Natural killer cell treated with Interleukin-12 subunit alpha and Interleukin-12 subunit beta and Interleukin-15 and Interleukin-18, amount 100 ng/mL, for 72 hours (primary cell): Measurements from ENCODE around the gene PRR29. TPM values are rescaled to one million over a fixed set of nuclear protein-coding genes. Genes with fewer than 3 reads are reported as not detected.

Experiments
- ATAC-seq, 2 donors: fragments of 150-1000 bp; cut with Tn5 transposase in 1 of 2; sonication (Bioruptor Pico), chemical (Tn5 transposase) in 1 of 2; 2 replicates each; pipeline ENCODE4 v1.10.0; 2021
- DNase-seq: peaks from one replicate; pipeline ENCODE4 v3.0.0; 2022; ENCODE audit warnings: low spot score
- H3K27ac Mint-ChIP-seq, 2 donors: 1 replicate in 1 of 2; 2 replicates in 1 of 2; pipeline ENCODE4 v1.8.0; 2022; ENCODE audit warnings: mixed read lengths in 2 of 2, mild to moderate bottlenecking in 1 of 2, moderate library complexity in 1 of 2
- H3K27me3 Mint-ChIP-seq, 2 donors: 1 replicate in 1 of 2; 2 replicates in 1 of 2; pipeline ENCODE4 v1.8.0; 2022; ENCODE audit warnings: mixed read lengths in 2 of 2
- H3K36me3 Mint-ChIP-seq: one replicate; pipeline ENCODE4 v1.8.0; 2022; ENCODE audit warnings: mixed read lengths
- H3K4me1 Mint-ChIP-seq, 2 donors: 1 replicate in 1 of 2; 2 replicates in 1 of 2; pipeline ENCODE4 v1.8.0; 2022; ENCODE audit warnings: low read depth in 2 of 2, mixed read lengths in 2 of 2, mild to moderate bottlenecking in 1 of 2
- H3K4me3 Mint-ChIP-seq: one replicate; pipeline ENCODE4 v1.8.0; 2022; ENCODE audit warnings: mixed read lengths
- H3K9me3 Mint-ChIP-seq: 2 replicates; pipeline ENCODE4 v1.8.0; 2022; ENCODE audit warnings: mixed read lengths
- total RNA-seq, 2 donors: library from RNA; stranded (reverse); gene quantifications; one replicate each; pipeline ENCODE4 v1.2.3, GENCODE V29; 2022

PRR29 gene
- total RNA-seq, 2 donors from 2014 or later = 0.50 to 1.0 TPM

GRCh38 chr17:63984236-63984635 lies 13.9 kb upstream of the PRR29 start:
- H3K36me3 Mint-ChIP-seq = no peaks in the 10 kb centered on the region
- no peak overlapping the region for H3K4me3 Mint-ChIP-seq
- ATAC-seq (no peak), DNase-seq (no peak)
- H3K4me1 Mint-ChIP-seq = peaks cover 13 to 22% of the 10 kb centered on the region in 2 donors
- H3K27ac Mint-ChIP-seq = no peak overlapping the region
- no peaks in the 10 kb centered on the region for H3K9me3 Mint-ChIP-seq
- no peaks in the 10 kb centered on the region for H3K27me3 Mint-ChIP-seq

GRCh38 chr17:63984651-63985386 lies 13.3 kb upstream of the PRR29 start:
- DNase-seq = peak; percentile 71
- no peaks in the 10 kb centered on the region for H3K9me3 Mint-ChIP-seq

DNA sequence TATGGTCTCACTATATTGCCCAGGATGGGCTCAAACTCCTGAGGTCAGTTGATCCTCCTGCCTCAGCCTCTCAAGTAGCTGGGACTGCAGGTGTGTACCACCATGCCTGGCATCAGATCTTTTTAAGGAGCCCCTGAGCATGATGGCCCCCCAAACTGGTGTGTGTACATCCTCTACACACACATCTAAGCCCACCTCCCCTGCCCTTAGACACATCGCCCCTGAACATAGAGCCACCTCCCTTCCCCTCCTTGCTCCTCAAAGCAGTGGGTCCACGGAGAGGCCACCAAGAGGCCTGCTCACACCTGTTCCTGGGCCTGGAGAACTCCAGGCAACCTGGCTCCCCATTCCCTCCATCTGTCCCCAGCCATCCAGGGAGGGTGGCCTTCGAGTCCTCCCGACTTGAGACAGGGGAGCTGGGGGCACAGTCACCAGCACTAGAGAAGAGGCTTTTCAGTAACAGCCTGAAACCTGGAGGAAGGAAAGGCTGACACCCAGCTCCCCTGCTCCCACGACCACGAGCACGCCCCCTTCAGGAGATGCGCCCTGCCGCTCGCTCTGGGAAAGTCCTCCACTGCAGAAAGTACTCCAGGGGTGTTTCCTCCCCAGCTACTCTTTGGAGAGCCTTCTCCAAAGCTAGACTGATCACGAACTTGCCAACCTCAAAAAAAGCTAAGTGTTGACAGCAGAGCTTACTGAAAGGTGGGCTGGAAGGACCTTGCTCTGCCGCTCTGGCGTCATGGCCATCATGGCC lies 12.6 kb upstream of the PRR29 start:
- ATAC-seq = no peak
- no peak for DNase-seq
- H3K27ac Mint-ChIP-seq = peak overlapping the region; percentile 37 to 91
- H3K36me3 Mint-ChIP-seq = no peaks in the 10 kb centered on the region
- no peak overlapping the region for H3K4me3 Mint-ChIP-seq
- no peaks in the 10 kb centered on the region for H3K27me3 Mint-ChIP-seq
- H3K9me3 Mint-ChIP-seq = no peaks in the 10 kb centered on the region
- H3K4me1 Mint-ChIP-seq = peaks cover 25 to 32% of the 10 kb centered on the region in 2 donors

More at GRCh38 chr17:63984651-63985386, 13.3 kb upstream of the PRR29 start:
- H3K27me3 Mint-ChIP-seq = no peaks in the 10 kb centered on the region
- peak; percentile 84 to 86 for ATAC-seq
- peak overlapping the region; percentile 37 to 91 for H3K27ac Mint-ChIP-seq
- no peak overlapping the region for H3K4me3 Mint-ChIP-seq
- no peaks in the 10 kb centered on the region for H3K36me3 Mint-ChIP-seq
- H3K4me1 Mint-ChIP-seq = peaks cover 18 to 24% of the 10 kb centered on the region in 2 donors

GRCh38 chr17:63986821-63987220 lies 11.3 kb upstream of the PRR29 start:
- no peaks in the 10 kb centered on the region for H3K36me3 Mint-ChIP-seq
- peak overlapping the region in 1 of 2 donors; percentile 56 for H3K27ac Mint-ChIP-seq
- DNase-seq = no peak
- no peaks in the 10 kb centered on the region for H3K9me3 Mint-ChIP-seq
- H3K4me1 Mint-ChIP-seq = peaks cover 38 to 45% of the 10 kb centered on the region in 2 donors
- no peak overlapping the region for H3K4me3 Mint-ChIP-seq
- ATAC-seq = no peak
- H3K27me3 Mint-ChIP-seq = no peaks in the 10 kb centered on the region

- H3K36me3 Mint-ChIP-seq = no peaks in the 10 kb centered on the region
- ATAC-seq (no peak), DNase-seq (no peak)
- no peaks in the 10 kb centered on the region for H3K27me3 Mint-ChIP-seq
- no peaks in the 10 kb centered on the region for H3K9me3 Mint-ChIP-seq
- H3K4me1 Mint-ChIP-seq = peaks cover 44 to 51% of the 10 kb centered on the region in 2 donors
- no peak overlapping the region for H3K27ac Mint-ChIP-seq
- no peak overlapping the region for H3K4me3 Mint-ChIP-seq
Observed at GRCh38 chr17:63987221-63988126, 10.7 kb upstream of the PRR29 start.

- no peak overlapping the region for H3K4me3 Mint-ChIP-seq
- H3K4me1 Mint-ChIP-seq = peaks cover 49 to 53% of the 10 kb centered on the region in 2 donors
- H3K9me3 Mint-ChIP-seq = no peaks in the 10 kb centered on the region
- no peaks in the 10 kb centered on the region for H3K27me3 Mint-ChIP-seq
- no peak for ATAC-seq
- no peak overlapping the region for H3K27ac Mint-ChIP-seq
- DNase-seq = no peak
- H3K36me3 Mint-ChIP-seq = no peaks in the 10 kb centered on the region
Observed at GRCh38 chr17:63988127-63988478, 10.0 kb upstream of the PRR29 start.

DNA sequence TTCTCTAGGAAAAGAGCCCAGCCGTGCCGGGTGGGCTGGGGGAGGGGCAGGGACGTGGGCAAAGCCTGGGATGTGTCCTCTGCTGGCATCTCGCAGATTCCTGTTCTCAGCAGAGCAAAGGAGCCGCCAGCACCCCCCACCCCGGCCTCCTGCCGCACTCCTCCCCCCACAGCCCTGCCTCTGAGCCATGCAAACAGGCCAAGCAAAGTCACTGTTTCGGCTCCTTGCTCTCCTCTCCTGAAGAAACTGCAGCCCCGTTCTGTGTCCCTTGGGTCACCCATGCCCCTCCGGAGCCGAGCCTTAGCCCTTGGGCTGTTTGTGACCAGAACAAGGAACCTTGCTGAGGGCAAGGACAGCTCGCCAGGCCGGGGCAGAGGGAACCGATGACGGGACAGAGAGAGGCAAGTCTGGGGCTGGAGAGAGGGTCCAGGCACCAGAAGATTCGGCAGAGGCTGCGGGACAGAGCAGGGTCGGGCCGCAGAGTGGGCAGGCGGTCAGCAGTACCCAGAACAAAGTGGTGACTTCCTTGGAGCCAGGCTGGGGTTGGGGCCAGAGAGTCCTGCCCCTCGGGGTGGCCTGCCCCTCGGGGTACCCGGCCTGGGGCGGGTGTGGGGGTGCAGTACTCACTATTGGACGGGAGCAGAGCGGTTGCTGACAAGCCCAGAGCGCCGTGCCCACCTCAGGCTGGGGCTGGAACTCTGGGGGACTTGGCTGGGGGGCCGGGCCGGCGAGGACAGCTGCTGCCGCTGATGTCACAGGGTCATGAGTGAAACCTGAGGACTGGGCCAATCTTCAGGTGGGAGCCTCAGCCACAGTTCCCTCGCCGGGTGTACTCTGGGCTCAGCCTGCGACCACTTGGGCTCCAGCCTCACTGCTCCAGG lies 9.2 kb upstream of the PRR29 start:
- Mint-ChIP-seq H3K36me3 (no peaks in the 10 kb centered on the region), H3K4me3 (no peak overlapping the region), H3K27me3 (no peaks in the 10 kb centered on the region), H3K4me1 (peaks cover 54 to 57% of the 10 kb centered on the region in 2 donors), H3K27ac (no peak overlapping the region), H3K9me3 (no peaks in the 10 kb centered on the region)
- no peak for ATAC-seq
- no peak for DNase-seq

DNA sequence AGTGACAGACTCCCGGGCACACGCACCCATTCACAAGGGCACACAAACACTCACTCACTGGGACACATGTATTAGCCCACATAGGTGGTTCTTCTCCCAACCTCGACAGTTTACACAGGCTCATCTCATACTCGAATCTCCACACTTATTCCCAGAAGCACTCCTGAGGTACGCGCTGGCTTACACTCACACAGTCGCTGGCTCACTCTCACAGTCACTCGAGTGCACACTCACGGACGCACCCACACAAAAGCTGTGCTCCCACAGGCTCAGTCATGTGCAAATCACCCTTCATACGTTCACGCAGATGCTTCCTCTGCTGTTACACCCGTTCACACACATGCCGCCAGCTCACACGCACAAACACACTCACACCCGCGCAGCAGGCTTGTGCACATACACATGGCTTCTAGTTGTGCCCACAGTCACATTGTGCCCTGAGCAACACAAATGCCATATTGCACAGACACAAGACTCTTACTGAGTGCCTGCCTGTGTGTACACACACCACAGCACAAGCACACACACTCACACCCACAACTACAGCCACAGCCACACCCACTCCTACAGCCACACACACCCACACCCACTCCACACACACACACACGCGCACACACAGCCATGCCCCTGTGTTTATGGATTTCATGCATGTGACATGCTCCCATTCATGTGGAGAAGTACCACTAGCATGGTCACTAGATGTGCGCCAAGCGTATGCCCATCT lies 8.4 kb upstream of the PRR29 start:
- Mint-ChIP-seq H3K4me1 (peaks cover 56 to 60% of the 10 kb centered on the region in 2 donors), H3K4me3 (peak overlapping the region; percentile 67), H3K9me3 (no peaks in the 10 kb centered on the region), H3K36me3 (no peaks in the 10 kb centered on the region), H3K27ac (peak overlapping the region in 1 of 2 donors; percentile 58), H3K27me3 (no peaks in the 10 kb centered on the region)
- ATAC-seq (no peak), DNase-seq (no peak)

DNA sequence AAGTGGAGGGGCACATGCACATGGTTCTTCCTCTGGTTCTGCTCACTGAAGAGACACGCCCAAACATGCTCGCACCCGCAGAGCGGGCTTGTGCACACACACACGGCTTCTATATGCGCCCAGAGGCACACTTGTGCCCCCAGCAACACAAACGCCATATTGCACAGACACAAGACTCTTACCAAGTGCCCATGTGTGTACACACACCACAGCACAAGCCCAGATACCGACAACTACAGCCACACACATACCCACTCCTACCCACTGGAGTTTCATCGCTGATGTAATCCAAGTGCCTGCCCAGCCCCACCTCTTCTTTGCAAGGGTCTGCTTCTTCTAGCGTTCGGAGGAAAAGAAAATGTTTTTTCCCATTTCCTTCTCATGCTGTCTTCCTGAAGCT lies 6.5 kb upstream of the PRR29 start:
- Mint-ChIP-seq H3K4me3 (peak overlapping the region; percentile 72), H3K9me3 (no peaks in the 10 kb centered on the region), H3K36me3 (no peaks in the 10 kb centered on the region), H3K27me3 (no peaks in the 10 kb centered on the region), H3K27ac (peak overlapping the region in 1 of 2 donors; percentile 58), H3K4me1 (peaks cover 52 to 53% of the 10 kb centered on the region in 2 donors)
- DNase-seq (peak; percentile 38), ATAC-seq (no peak)

DNA sequence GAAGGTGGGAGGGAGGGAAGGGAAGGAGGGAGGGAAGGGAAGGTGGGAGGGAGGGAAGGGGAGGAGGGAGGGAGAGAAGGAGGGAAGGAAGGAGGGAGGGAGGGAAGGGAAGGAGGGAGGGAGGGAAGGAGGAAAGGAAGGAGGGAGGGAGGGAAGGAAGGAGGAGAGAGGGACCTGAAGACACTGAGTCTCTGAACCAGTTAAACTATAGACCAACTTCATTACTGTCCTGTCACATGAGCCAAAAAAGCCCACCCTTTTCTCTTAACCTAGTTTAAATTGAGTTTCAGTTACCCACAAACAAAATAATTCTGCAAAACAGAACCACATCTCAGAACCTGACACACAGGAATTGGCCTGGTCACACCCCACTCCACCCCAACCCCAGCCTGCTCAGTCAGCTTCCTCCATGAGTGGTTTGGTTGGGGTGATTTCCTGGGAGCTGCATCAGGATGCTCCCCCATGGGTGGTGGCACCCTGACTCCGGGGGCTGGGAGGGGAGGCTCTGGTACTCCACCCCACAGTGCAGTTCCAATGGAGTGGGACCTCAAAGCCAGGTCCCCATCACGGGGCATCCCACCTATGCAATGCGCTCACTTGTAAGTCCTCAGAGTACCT lies 4.7 kb upstream of the PRR29 start:
- H3K27ac Mint-ChIP-seq = peak overlapping the region; percentile 24 to 41
- H3K27me3 Mint-ChIP-seq = no peaks in the 10 kb centered on the region
- DNase-seq (peak; percentile 51), ATAC-seq (no peak)
- H3K4me1 Mint-ChIP-seq = peaks cover 61 to 66% of the 10 kb centered on the region in 2 donors
- no peaks in the 10 kb centered on the region for H3K9me3 Mint-ChIP-seq
- peak overlapping the region; percentile 18 for H3K4me3 Mint-ChIP-seq
- no peaks in the 10 kb centered on the region for H3K36me3 Mint-ChIP-seq

- no peaks in the 10 kb centered on the region for H3K27me3 Mint-ChIP-seq
- H3K27ac Mint-ChIP-seq = peak overlapping the region in 1 of 2 donors; percentile 4
- H3K4me1 Mint-ChIP-seq = peaks cover 63% of the 10 kb centered on the region in 2 donors
Observed at GRCh38 chr17:63995626-63996025, 2.5 kb upstream of the PRR29 start.

More at GRCh38 chr17:63995626-63996025, 2.5 kb upstream of the PRR29 start:
- H3K4me3 Mint-ChIP-seq = peak overlapping the region; percentile 1
- no peak for ATAC-seq
- no peaks in the 10 kb centered on the region for H3K9me3 Mint-ChIP-seq
- peak; percentile 20 for DNase-seq
- no peaks in the 10 kb centered on the region for H3K36me3 Mint-ChIP-seq
